ENCODE results near the gene LONRF2.
A peak's percentile ranks its signal among the peaks of the same experiment; 100 is the strongest.

LONRF2 gene

GRCh38 chr2:100260712-100261620 lies 61.3 kb downstream of the LONRF2 start:
- no peak overlapping the region for H3K27ac ChIP-seq
- peak; percentile 72 for TF ChIP-seq CTCF (IDR thresholded peaks at IDR 0.05; ENCODE audit: low read depth, low read length)
- no peak overlapping the region for H3K4me3 ChIP-seq (ENCODE audit: low read depth, low read length)
- H3K27me3 ChIP-seq (ENCODE audit: insufficient read depth, low read depth, severe bottlenecking): peaks cover 12% of the 10 kb centered on the region
- no peaks in the 10 kb centered on the region for H3K9me3 ChIP-seq (ENCODE audit: severe bottlenecking)
- no peaks in the 10 kb centered on the region for H3K36me3 ChIP-seq
- peak; percentile 75 for DNase-seq

GRCh38 chr2:100259106-100259505 lies 63.2 kb downstream of the LONRF2 start:
- Histone ChIP-seq H3K27me3 (ENCODE audit: insufficient read depth, low read depth, severe bottlenecking) (peaks cover 8% of the 10 kb centered on the region), H3K27ac (no peak overlapping the region), H3K4me3 (ENCODE audit: low read depth, low read length) (no peak overlapping the region), H3K36me3 (no peaks in the 10 kb centered on the region), H3K9me3 (ENCODE audit: severe bottlenecking) (no peaks in the 10 kb centered on the region)
- DNase-seq: no peak
- TF ChIP-seq CTCF (IDR thresholded peaks at IDR 0.05; ENCODE audit: low read depth, low read length): no peak

- H3K4me3 ChIP-seq (ENCODE audit: low read depth, low read length): no peak overlapping the region
- no peaks in the 10 kb centered on the region for H3K27me3 ChIP-seq (ENCODE audit: insufficient read depth, low read depth, severe bottlenecking)
- DNase-seq: no peak
- H3K27ac ChIP-seq: no peak overlapping the region
- no peaks in the 10 kb centered on the region for H3K36me3 ChIP-seq
- no peaks in the 10 kb centered on the region for H3K9me3 ChIP-seq (ENCODE audit: severe bottlenecking)
- no peak for TF ChIP-seq CTCF (IDR thresholded peaks at IDR 0.05; ENCODE audit: low read depth, low read length)
Measured at GRCh38 chr2:100257939-100258338, 64.4 kb downstream of the LONRF2 start.

- TF ChIP-seq CTCF (IDR thresholded peaks at IDR 0.05; ENCODE audit: low read depth, low read length): no peak
- H3K27me3 ChIP-seq (ENCODE audit: insufficient read depth, low read depth, severe bottlenecking): no peaks in the 10 kb centered on the region
- no peaks in the 10 kb centered on the region for H3K36me3 ChIP-seq
- no peak for DNase-seq
- H3K27ac ChIP-seq: no peak overlapping the region
- H3K4me3 ChIP-seq (ENCODE audit: low read depth, low read length): no peak overlapping the region
- no peaks in the 10 kb centered on the region for H3K9me3 ChIP-seq (ENCODE audit: severe bottlenecking)
Measured at GRCh38 chr2:100256849-100257248, 65.5 kb downstream of the LONRF2 start.

- no peak for TF ChIP-seq CTCF (IDR thresholded peaks at IDR 0.05; ENCODE audit: low read depth, low read length)
- Histone ChIP-seq H3K27ac (no peak overlapping the region), H3K9me3 (ENCODE audit: severe bottlenecking) (no peaks in the 10 kb centered on the region), H3K27me3 (ENCODE audit: insufficient read depth, low read depth, severe bottlenecking) (no peaks in the 10 kb centered on the region), H3K36me3 (no peaks in the 10 kb centered on the region), H3K4me3 (ENCODE audit: low read depth, low read length) (no peak overlapping the region)
- DNase-seq: no peak
Measured at GRCh38 chr2:100256416-100256815, 65.9 kb downstream of the LONRF2 start.
